ENCODE data around the gene ATXN7L1.

GRCh38 chr7:105862276-105862675 is 14.1 kb downstream of the ATXN7L1 start:
- no peak for TF ChIP-seq GATA2 (IDR thresholded peaks at IDR 0.05; ENCODE audit: low read depth, low read length)
- TF ChIP-seq GATA3 (IDR thresholded peaks at IDR 0.05; ENCODE audit: low read depth, low read length), result no peak

Measured in SH-SY5Y (cell line).